ENCODE measurements around the gene GLRA3. TPM values are rescaled to one million over a fixed set of nuclear protein-coding genes. Genes with fewer than 3 reads are reported as not detected.

GLRA3 gene
- total and polyA plus RNA-seq, 2 donors (not counting 3 experiments of a cell fraction or from before 2014, with no cell fraction given) = not detected

DNA sequence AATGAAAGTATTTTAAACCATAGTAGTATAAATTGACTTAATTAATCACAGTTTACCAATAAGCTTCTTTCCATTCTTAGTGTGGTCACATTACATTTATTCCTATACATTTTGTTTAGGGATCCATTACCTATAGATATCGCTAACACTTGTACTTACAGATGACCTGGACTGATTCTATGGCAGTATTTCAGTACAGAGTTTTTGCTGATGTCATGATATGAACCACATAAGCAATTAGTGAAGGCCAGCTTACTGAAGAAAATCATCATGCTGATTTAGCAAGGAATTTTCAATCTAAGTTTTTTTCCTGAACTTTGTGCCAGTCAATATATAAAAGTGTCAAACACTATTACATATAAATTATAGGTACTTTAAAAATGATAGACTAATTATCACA is 193.3 kb downstream of the GLRA3 start:
- H3K79me2 ChIP-seq (ENCODE audit: control insufficient read depth, insufficient read depth, low read length) = no peaks in the 10 kb centered on the region
- H3K27me3 ChIP-seq (ENCODE audit: control insufficient read depth in 2 of 2, insufficient read depth in 2 of 2, low read length in 2 of 2) = no peaks in the 10 kb centered on the region
- H3K4me1 ChIP-seq (ENCODE audit: control insufficient read depth, extremely low read depth, insufficient read depth, low read length) = no peaks in the 10 kb centered on the region
- H3K4me2 ChIP-seq (ENCODE audit: insufficient read depth, low read length) = no peak overlapping the region
- FAIRE-seq (no peak), DNase-seq (ENCODE audit: low read depth, low spot score) (no peak)
- H3K27ac ChIP-seq (ENCODE audit: insufficient read depth, low read depth, low read length) = no peak overlapping the region
- H3K4me3 ChIP-seq (replicated peaks in 1 of 3; ENCODE audit: insufficient read depth in 1 of 3, low read depth in 1 of 3, low read length in 3 of 3) = no peak overlapping the region
- H3K9ac ChIP-seq (replicated peaks; ENCODE audit: extremely low read depth, insufficient read depth, low read length) = no peak overlapping the region
- no peaks in the 10 kb centered on the region for H3K9me3 ChIP-seq (replicated peaks; ENCODE audit: control insufficient read depth, insufficient read depth, low read length)
- ChIA-PET CTCF (no interaction called here), POLR2A (no interaction called here)
- no peaks in the 10 kb centered on the region for H4K20me1 ChIP-seq (replicated peaks; ENCODE audit: control insufficient read depth, extremely low read depth, insufficient read depth, low read length)
- H3K9me1 ChIP-seq (replicated peaks; ENCODE audit: control insufficient read depth, extremely low read depth, insufficient read depth, low read length) = no peaks in the 10 kb centered on the region
- TF ChIP-seq FOS (IDR thresholded peaks at IDR 0.05; ENCODE audit: borderline replicate concordance, insufficient read depth, low read length) = no peak
- TF ChIP-seq POLR2AphosphoS5 (IDR thresholded peaks at IDR 0.05; ENCODE audit: insufficient read depth, low read depth, low read length) = no peak
- TF ChIP-seq POLR2A (IDR thresholded peaks at IDR 0.05; ENCODE audit: low read depth, low read length) = no peak
- BruUV-seq (replicated peaks) = no TSS peak
- no peak overlapping the region for H2AFZ ChIP-seq (ENCODE audit: low read depth, low read length)
- H3K36me3 ChIP-seq (ENCODE audit: control insufficient read depth in 2 of 2, extremely low read depth in 1 of 2, insufficient read depth in 2 of 2, low read length in 2 of 2) = no peaks in the 10 kb centered on the region
- intact Hi-C loops (cut with micrococcal nuclease) = no loop called here
- dilution Hi-C loops (cut with MboI; ENCODE audit: extremely low pct_ligation_motif_present, low sequenced_read_pairs) = no loop called here

DNA sequence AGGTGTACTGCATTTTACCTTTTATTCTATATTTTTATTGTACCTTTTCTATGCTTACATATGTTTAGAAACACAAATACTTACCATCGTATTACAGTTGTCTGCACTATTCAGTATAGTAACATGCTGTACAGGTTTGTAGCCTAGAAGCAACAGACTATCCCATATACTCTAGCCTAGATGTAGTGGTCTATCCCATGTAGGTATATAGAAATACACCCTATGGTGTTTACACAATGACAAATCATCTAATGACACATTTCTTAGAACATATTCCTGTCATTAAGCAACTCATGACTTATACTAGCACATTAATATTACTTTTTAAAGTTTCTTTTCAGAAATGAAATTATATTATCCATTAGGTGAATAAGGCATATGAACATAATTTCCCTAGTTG is 195.6 kb downstream of the GLRA3 start:
- H3K36me3 ChIP-seq (ENCODE audit: control insufficient read depth in 2 of 2, extremely low read depth in 1 of 2, insufficient read depth in 2 of 2, low read length in 2 of 2) = no peaks in the 10 kb centered on the region
- H3K4me1 ChIP-seq (ENCODE audit: control insufficient read depth, extremely low read depth, insufficient read depth, low read length) = no peaks in the 10 kb centered on the region
- H3K27me3 ChIP-seq (ENCODE audit: control insufficient read depth in 2 of 2, insufficient read depth in 2 of 2, low read length in 2 of 2) = no peaks in the 10 kb centered on the region
- BruUV-seq (replicated peaks) = no TSS peak
- no peak overlapping the region for H3K4me3 ChIP-seq (replicated peaks in 1 of 3; ENCODE audit: insufficient read depth in 1 of 3, low read depth in 1 of 3, low read length in 3 of 3)
- H3K9me1 ChIP-seq (replicated peaks; ENCODE audit: control insufficient read depth, extremely low read depth, insufficient read depth, low read length) = no peaks in the 10 kb centered on the region
- CTCF ChIA-PET = interaction anchor here (0.6 kb wide), 1 partner anchor 269 kb away, joined by 4 read pairs; no protein-coding TSS in a partner anchor
- DNase-seq (ENCODE audit: low read depth, low spot score) (no peak), FAIRE-seq (no peak)
- TF ChIP-seq EZH2 (IDR thresholded peaks at IDR 0.05; ENCODE audit: borderline replicate concordance, low read depth, low read length, severe bottlenecking) = no peak
- no peaks in the 10 kb centered on the region for H4K20me1 ChIP-seq (replicated peaks; ENCODE audit: control insufficient read depth, extremely low read depth, insufficient read depth, low read length)
- H3K4me2 ChIP-seq (ENCODE audit: insufficient read depth, low read length) = no peak overlapping the region
- dilution Hi-C loops (cut with MboI; ENCODE audit: extremely low pct_ligation_motif_present, low sequenced_read_pairs) = no loop called here
- intact Hi-C loops (cut with micrococcal nuclease) = no loop called here
- H3K79me2 ChIP-seq (ENCODE audit: control insufficient read depth, insufficient read depth, low read length) = no peaks in the 10 kb centered on the region
- no peak overlapping the region for H2AFZ ChIP-seq (ENCODE audit: low read depth, low read length)
- H3K27ac ChIP-seq (ENCODE audit: insufficient read depth, low read depth, low read length) = no peak overlapping the region
- H3K9ac ChIP-seq (replicated peaks; ENCODE audit: extremely low read depth, insufficient read depth, low read length) = no peak overlapping the region
- no peaks in the 10 kb centered on the region for H3K9me3 ChIP-seq (replicated peaks; ENCODE audit: control insufficient read depth, insufficient read depth, low read length)
- POLR2A ChIA-PET = no interaction called here
